HEK293 (cell line): ENCODE data around the gene PNKD.

Source experiments
- CTCF ChIA-PET: fragments of 350-600 bp; formaldehyde crosslinking; extraction: SDS; loops from one replicate; lab custom pipeline; 2021; ENCODE audit warnings: antibody characterized with exemption; lab: Yijun Ruan, JAX
- POLR2A ChIA-PET: fragments of 300-600 bp; formaldehyde crosslinking; extraction: SDS; loops from one replicate; lab custom pipeline; 2020; ENCODE audit warnings: antibody characterized with exemption, inconsistent platforms; lab: Yijun Ruan, JAX
- H3K27ac ChIP-seq: fragments of 200-500 bp; sonication (Bioruptor generic); 2 replicates; pipeline ENCODE4 v1.5.1; 2014; ENCODE audit warnings: low read depth, low read length, control low read depth, inconsistent platforms; ENCODE audit errors: extremely low read depth
- H3K36me3 ChIP-seq, 2 experiments: fragments of 200-500 bp in 1 of 2; sonication (Bioruptor generic) in 1 of 2; 1 replicate in 1 of 2; 2 replicates in 1 of 2; pipeline ENCODE4 v1.5.1; 2014 to 2017; ENCODE audit warnings: inconsistent platforms in 2 of 2, low read length in 2 of 2; ENCODE audit not compliant: control insufficient read depth in 2 of 2, insufficient read depth in 1 of 2
- H3K4me1 ChIP-seq: fragments of 200-500 bp; sonication (Bioruptor generic); 2 replicates; pipeline ENCODE4 v1.5.1; 2014; ENCODE audit warnings: mild to moderate bottlenecking, low read length, inconsistent platforms; ENCODE audit not compliant: control insufficient read depth, insufficient read depth
- H3K4me3 ChIP-seq: 2 replicates; pipeline ENCODE4 v1.5.1; 2011; ENCODE audit warnings: low read depth, mild to moderate bottlenecking, control low read depth, low read length, moderate library complexity
- H3K9me3 ChIP-seq: fragments of 200-500 bp; sonication (Bioruptor generic); 2 replicates; pipeline ENCODE4 v1.5.1; 2014; ENCODE audit warnings: low read depth, low read length, inconsistent platforms; ENCODE audit not compliant: control insufficient read depth, insufficient read depth
- GFI1B ChIP-seq: fragments of 450-650 bp; formaldehyde crosslinking; IDR thresholded peaks from 2 replicates; pipeline ENCODE4 v1.5.1; 2016; ENCODE audit warnings: missing biosample characterization, missing genetic modification characterization
- GLIS1 ChIP-seq: fragments of 450-650 bp; formaldehyde crosslinking; IDR thresholded peaks from 2 replicates; pipeline ENCODE4 v1.5.1; 2016; ENCODE audit warnings: missing biosample characterization, missing genetic modification characterization
- GLIS2 ChIP-seq: fragments of 450-650 bp; formaldehyde crosslinking; IDR thresholded peaks from 2 replicates; pipeline ENCODE4 v1.5.1; 2016; ENCODE audit warnings: missing biosample characterization, missing genetic modification characterization
- MYNN ChIP-seq: fragments of 450-650 bp; formaldehyde crosslinking; IDR thresholded peaks from 2 replicates; pipeline ENCODE4 v1.5.1; 2016; ENCODE audit warnings: missing biosample characterization, missing genetic modification characterization, borderline replicate concordance
- SALL2 ChIP-seq: fragments of 450-650 bp; formaldehyde crosslinking; IDR thresholded peaks from 2 replicates; pipeline ENCODE4 v1.5.0; 2017; ENCODE audit warnings: missing biosample characterization, mild to moderate bottlenecking, missing genetic modification characterization, borderline replicate concordance
- SCRT1 ChIP-seq: fragments of 450-650 bp; formaldehyde crosslinking; IDR thresholded peaks from 2 replicates; pipeline ENCODE4 v1.5.1; 2016; ENCODE audit warnings: missing biosample characterization, missing genetic modification characterization, borderline replicate concordance
- SCRT2 ChIP-seq: fragments of 450-650 bp; formaldehyde crosslinking; IDR thresholded peaks from 2 replicates; pipeline ENCODE4 v1.5.1; 2016; ENCODE audit warnings: missing biosample characterization, missing genetic modification characterization
- ZFP69B ChIP-seq: fragments of 450-650 bp; formaldehyde crosslinking; IDR thresholded peaks from 2 replicates; pipeline ENCODE4 v1.5.1; 2016; ENCODE audit warnings: missing biosample characterization, missing genetic modification characterization
- ZIC2 ChIP-seq: fragments of 450-650 bp; formaldehyde crosslinking; IDR thresholded peaks from 2 replicates; pipeline ENCODE4 v1.5.1; 2016; ENCODE audit warnings: missing biosample characterization, missing genetic modification characterization
- ZNF214 ChIP-seq: fragments of 450-650 bp; formaldehyde crosslinking; IDR thresholded peaks from 2 replicates; pipeline ENCODE4 v1.5.1; 2017; ENCODE audit warnings: missing biosample characterization, mild to moderate bottlenecking, missing genetic modification characterization, borderline replicate concordance
- ZNF223 ChIP-seq: fragments of 450-650 bp; formaldehyde crosslinking; IDR thresholded peaks from 2 replicates; pipeline ENCODE4 v1.5.1; 2016; ENCODE audit warnings: missing biosample characterization, missing genetic modification characterization
- ZNF544 ChIP-seq: fragments of 450-650 bp; formaldehyde crosslinking; IDR thresholded peaks from 2 replicates; pipeline ENCODE4 v1.5.0; 2017; ENCODE audit warnings: missing biosample characterization, missing genetic modification characterization
- ZNF580 ChIP-seq: fragments of 450-650 bp; formaldehyde crosslinking; IDR thresholded peaks from 2 replicates; pipeline ENCODE4 v1.5.1; 2016; ENCODE audit warnings: missing biosample characterization, missing genetic modification characterization
- ZNF626 ChIP-seq: fragments of 450-650 bp; sonication (Bioruptor Pico); formaldehyde crosslinking; IDR thresholded peaks from 2 replicates; pipeline ENCODE4 v1.5.1; 2018; ENCODE audit warnings: missing biosample characterization, missing genetic modification characterization, inconsistent platforms
- ZNF747 ChIP-seq: fragments of 450-650 bp; formaldehyde crosslinking; IDR thresholded peaks from 2 replicates; pipeline ENCODE4 v1.5.1; 2016; ENCODE audit warnings: missing biosample characterization, missing genetic modification characterization
- ZNF768 ChIP-seq: fragments of 450-650 bp; formaldehyde crosslinking; IDR thresholded peaks from 2 replicates; pipeline ENCODE4 v1.5.1; 2018; ENCODE audit warnings: missing biosample characterization, mild to moderate bottlenecking, missing genetic modification characterization

Gene PNKD

GRCh38 chr2:218328294-218328693, 58.0 kb downstream of the PNKD start:
- Histone ChIP-seq H3K36me3 (no peaks in the 10 kb centered on the region), H3K27ac (no peak overlapping the region), H3K4me1 (peaks cover 7% of the 10 kb centered on the region), H3K4me3 (no peak overlapping the region), H3K9me3 (no peaks in the 10 kb centered on the region)
- no peak for TF ChIP-seq ZNF223 (tag by site-specific recombination)
- TF ChIP-seq ZNF747 (tag by site-specific recombination): no peak
- no peak for TF ChIP-seq ZFP69B (tag by site-specific recombination)
- CTCF ChIA-PET: no interaction called here
- POLR2A ChIA-PET: no interaction called here

GRCh38 chr2:218329027-218329825, 58.9 kb downstream of the PNKD start:
- CTCF ChIA-PET: interaction anchor here (0.6 to 1.2 kb wide), 3 partner anchors 10 to 54 kb away, joined by 3 to 4 read pairs (median 3); no protein-coding TSS in a partner anchor
- H3K27ac ChIP-seq: no peak overlapping the region
- H3K36me3 ChIP-seq: no peaks in the 10 kb centered on the region
- POLR2A ChIA-PET: no interaction called here
- TF ChIP-seq MYNN (tag by site-specific recombination) (no peak), ZNF544 (tag by site-specific recombination) (no peak), ZNF214 (tag by site-specific recombination) (no peak), ZNF580 (tag by site-specific recombination) (no peak), ZNF768 (tag by site-specific recombination) (no peak)
- no peak overlapping the region for H3K4me3 ChIP-seq
- H3K4me1 ChIP-seq: peaks cover 4% of the 10 kb centered on the region
- H3K9me3 ChIP-seq: no peaks in the 10 kb centered on the region

- CTCF ChIA-PET: interaction anchor here (0.7 to 1.2 kb wide), 2 partner anchors 11 to 33 kb away, joined by 3 to 4 read pairs; no protein-coding TSS in a partner anchor
- no peaks in the 10 kb centered on the region for H3K9me3 ChIP-seq
- TF ChIP-seq ZNF626 (no peak), GLIS1 (tag by site-specific recombination) (peak; percentile 91), GFI1B (tag by site-specific recombination) (no peak), GLIS2 (0 out of 2 replicates have a peak, but pooled peaks have one; percentile 37), ZIC2 (tag by site-specific recombination) (peak; percentile 18; the same call in 1 of the 2 replicates)
- TF ChIP-seq, all 188 proteins: peak for 3
- Histone ChIP-seq H3K36me3 (no peaks in the 10 kb centered on the region), H3K4me1 (no peaks in the 10 kb centered on the region), H3K27ac (no peak overlapping the region), H3K4me3 (no peak overlapping the region)
- POLR2A ChIA-PET: no interaction called here
These were observed 59.7 kb downstream of the PNKD start for GRCh38 chr2:218329826-218330593.

- Histone ChIP-seq H3K4me3 (no peak overlapping the region), H3K9me3 (no peaks in the 10 kb centered on the region)
These were observed 61.4 kb downstream of the PNKD start for GRCh38 chr2:218331745-218332144.

More at GRCh38 chr2:218331745-218332144, 61.4 kb downstream of the PNKD start:
- CTCF ChIA-PET: no interaction called here
- POLR2A ChIA-PET: interaction anchor here (0.6 kb wide), 1 partner anchor 59 kb away, joined by 14 read pairs; no protein-coding TSS in a partner anchor
- TF ChIP-seq SCRT1 (peak; percentile 32; the same call in 1 of the 2 replicates), SALL2 (tag by site-specific recombination) (no peak), SCRT2 (tag by site-specific recombination) (peak; percentile 80)
- H3K4me1 ChIP-seq: no peaks in the 10 kb centered on the region
- no peaks in the 10 kb centered on the region for H3K36me3 ChIP-seq
- H3K27ac ChIP-seq: no peak overlapping the region
